Measurements from ENCODE around the gene EPS8L2. TPM values are rescaled to one million over a fixed set of nuclear protein-coding genes. Genes with fewer than 3 reads are reported as not detected.
"Not testable (repeated sequence)": the region's sequence is repeated elsewhere in the genome, so short reads cannot be mapped to it uniquely, and the experiment has no call there.

EPS8L2 gene
- total RNA-seq, 1 experiment from 2014 or later: 3.4 TPM

DNA sequence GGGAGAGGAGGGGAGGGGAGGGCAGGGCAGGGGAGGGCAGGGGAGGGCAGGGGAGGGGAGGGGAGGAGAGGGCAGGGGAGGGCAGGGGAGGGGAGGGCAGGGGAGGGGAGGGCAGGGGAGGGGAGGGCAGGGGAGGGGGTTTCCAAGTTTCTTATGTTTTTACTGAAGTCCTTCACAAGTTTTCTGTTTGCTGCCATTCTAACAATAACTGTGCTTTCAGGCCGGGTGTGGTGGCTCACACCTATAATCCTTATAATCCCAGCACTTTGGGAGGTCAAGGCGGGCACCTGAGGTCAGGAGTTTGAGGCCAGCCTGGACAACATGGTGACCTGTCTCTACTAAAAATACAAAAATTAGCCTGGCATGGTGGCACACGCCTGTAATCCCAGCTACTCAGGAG lies 15.8 kb upstream of the EPS8L2 start:
- DNase-seq (ENCODE audit: low read depth): not testable (repeated sequence)

DNA sequence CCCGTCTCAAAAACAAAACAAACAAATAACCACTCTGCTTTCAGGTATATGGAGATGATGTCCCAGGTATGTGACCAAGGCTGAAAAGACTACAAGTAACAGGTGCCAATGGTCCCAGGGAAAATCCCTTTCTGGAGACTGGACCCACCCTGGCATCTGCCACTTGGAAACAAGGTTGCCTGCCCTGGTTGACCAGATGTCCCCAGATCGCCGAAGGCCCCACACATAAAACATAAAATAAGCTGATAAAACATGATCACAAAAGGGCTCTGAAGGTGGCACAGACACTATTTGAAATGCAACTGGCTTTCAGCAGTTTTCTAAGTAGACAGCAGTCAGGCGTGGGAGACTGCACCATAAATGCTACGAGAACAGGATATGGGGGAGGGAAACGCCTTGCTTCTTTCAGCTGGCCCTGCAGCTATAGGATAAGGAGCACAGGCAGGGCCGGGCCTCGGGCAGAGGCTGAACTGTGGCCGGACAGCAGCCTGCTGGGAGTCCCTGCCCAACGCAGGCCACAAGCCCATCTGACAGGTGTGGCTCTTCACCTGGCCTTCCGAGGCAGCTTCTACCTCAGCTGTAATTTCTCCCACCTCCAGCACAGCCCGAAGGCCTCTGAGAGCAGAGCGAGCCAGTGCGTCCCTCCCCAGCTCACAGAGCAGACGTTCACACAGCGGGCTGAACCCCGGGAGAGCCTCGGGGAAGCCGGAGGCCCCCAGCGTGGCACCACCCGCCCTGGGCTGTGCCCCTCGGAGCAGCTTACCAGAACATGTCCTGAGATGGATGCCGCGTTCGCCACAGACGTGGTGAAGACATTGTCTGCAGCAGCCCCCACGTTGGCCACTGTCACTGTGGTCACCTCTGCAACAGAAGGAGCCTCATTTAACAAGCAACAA lies 15.0 kb upstream of the EPS8L2 start:
- DNase-seq (ENCODE audit: low read depth): no peak

DNA sequence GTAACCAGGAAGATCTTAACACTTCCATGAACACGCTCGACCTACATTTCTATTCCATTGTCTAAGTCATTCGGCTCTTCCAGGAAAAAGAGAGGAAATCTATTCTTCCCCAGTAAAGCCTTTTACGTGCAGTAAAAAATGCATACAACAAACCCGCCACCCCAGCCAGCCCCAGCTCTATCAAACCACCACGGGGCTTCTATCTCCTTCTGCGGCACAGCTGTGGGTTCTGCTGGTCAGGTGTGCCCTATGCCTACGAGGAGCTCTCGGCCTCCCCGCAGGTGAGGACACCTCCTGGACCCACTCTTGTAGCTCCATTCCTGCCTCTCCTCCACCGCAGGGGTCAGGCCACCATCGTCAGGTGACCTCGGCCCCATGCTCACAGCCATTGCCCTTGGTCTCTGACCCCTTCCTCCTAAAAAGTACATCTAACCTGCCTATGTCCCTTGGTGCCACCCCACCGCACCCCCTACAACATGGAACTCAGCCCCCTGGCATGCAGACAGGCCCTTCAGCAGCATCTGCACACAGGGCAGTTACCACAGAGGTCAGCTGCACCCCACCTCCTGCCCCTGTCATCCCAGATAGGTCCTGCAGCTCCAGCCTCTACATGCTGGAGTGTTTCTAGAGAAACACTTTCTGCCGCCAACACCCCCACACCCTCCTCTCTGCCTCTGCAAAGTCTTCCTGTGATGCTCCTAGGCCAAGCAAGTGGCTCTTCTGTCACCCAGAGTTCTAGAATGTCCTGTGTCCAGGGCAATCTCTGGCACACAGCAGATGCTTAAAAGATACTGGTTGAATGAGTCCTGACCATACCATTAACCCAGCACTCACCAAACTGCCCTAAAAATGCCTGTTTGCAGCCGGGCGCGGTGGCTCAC lies 14.1 kb upstream of the EPS8L2 start:
- DNase-seq (ENCODE audit: low read depth): no peak

DNA sequence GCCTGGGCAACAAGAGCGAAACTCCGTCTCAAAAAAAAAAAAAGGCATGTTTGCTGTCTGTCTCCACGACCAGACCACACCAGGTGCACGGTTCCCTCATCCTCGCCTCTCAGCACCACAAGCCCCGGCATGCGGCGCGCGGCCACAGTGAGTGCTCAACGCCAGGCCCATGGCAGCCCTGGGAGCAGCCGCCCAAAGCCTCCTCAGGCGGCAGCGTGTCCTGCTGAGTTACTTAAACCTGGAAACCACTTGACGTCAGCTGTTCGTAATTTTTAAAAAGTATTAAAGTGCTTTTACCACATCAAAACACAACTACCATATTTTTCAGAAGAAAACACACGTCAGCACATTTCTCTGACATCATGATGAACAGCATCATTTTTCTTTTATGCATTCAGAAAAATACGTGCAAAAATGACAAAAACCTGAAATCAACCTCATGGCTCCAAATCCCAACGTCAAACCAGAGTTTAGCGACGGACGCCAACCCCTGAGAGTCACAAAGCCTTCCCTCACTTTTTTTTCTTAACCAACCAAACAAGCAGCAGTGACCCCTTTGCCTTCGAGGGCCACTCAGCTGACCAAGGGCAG lies 13.1 kb upstream of the EPS8L2 start:
- no peak for DNase-seq (ENCODE audit: low read depth)

GRCh38 chr11:693415-693831 lies 12.6 kb upstream of the EPS8L2 start:
- DNase-seq (ENCODE audit: low read depth): no peak

DNA sequence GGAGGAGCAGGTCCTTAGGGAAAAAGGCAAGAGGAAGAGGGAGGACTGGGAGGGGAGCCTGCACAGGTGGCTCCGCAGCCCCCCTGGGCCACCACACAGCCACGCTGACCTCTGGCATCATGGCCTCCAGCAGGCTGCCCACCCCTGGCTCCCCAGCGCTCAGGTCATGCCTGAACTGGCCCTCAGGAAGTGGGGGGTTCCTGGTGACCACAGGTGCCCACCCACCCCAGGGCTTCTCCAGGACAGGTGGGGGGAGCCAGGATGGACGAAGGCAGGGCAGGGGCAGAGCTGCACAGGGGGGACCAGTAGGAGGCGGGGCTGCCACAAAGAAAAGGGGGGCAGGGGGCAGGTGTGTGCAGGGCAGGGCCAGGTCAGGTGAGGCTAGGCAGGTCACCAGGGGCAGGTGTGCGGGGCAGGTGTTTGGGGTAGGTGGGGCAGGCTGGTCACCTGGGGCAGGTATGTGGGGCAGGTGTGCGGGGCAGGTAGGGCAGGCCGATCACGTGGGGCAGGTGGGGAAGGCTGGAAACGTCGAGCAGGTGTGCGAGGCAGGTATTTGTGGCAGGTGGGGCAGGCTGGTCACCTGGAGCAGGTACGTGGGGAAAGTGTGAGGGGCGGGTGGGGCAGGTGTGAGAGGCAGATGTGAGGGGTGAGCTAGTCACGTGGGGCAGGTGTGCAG lies 12.0 kb upstream of the EPS8L2 start:
- no peak for DNase-seq (ENCODE audit: low read depth)

DNA sequence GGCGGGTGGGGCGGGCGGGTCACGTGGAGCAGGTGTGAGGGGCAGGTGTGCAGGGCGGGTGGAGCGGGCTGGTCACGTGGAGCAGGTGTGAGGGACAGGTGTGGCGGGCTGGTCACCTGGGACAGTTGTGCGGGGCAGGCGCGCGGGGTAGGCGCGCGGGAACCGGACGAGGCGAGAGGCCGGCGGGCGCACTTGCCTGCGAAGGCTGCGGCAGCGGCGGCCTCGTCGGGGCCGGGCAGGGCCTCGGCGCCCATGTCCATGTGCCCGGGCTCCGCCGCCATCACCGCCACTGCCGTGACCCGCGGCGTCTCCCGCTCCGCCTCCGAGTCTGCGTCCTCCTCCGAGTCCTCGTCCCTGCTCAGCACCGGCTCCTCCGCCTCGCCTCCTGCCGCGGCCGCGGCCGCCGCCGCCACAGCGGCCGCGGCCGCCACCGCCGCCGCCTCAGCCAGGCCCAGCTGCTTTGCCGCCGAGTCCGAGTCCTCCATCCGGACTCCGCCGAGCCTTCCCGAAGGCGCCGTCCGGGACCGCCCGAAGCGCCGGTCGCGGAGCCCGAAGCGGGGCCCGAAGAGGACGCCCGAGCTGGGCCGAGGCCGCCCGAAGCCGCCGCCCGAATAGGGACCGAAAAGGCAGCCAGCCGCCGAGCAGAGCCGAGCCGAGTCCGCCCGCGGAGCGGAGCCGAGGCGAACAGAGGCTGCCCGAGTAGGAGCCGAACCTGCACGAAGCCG lies 11.3 kb upstream of the EPS8L2 start, which contains the start of gene DEAF1:
Gene DEAF1, minus strand, starts transcription at position 660 of the 725 bp plus-strand sequence. Its CDS starts 175 bp downstream, at position 485.
- peak; percentile 90 for DNase-seq (ENCODE audit: low read depth)

GRCh38 chr11:695288-695537 lies 10.8 kb upstream of the EPS8L2 start:
- no peak for DNase-seq (ENCODE audit: low read depth)

GRCh38 chr11:695538-696248 lies 10.3 kb upstream of the EPS8L2 start, which contains the start of gene TMEM80:
Gene TMEM80, plus strand, starts transcription at chr11:695816. Its CDS starts 12 bp downstream, at chr11:695828.
- DNase-seq (ENCODE audit: low read depth): peak; percentile 93

DNA sequence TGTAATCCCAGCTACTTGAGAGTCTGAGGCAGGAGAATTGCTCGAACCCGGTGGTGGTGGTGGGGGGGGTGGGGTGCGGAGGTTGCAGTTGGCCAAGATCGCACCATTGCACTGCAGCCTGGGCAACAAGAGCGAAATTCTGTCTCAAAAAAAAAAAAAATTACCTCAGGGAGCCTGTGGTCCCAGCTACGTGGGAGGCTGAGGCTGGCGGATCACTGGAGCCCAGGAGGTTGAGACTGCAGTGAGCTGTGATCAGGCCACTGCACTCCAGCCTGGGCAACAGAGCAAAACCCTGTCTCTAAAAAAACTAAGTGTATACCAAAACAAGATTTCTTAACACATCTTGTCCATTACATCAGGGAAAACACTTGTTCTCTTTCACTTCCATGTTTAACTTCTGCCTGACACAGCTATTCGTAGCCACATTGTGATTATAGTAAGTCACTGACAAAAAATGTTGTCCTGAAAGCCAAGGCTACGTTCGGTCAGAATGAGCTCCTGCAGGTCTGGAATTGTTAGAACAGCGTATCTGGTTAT lies 9.0 kb upstream of the EPS8L2 start:
- DNase-seq (ENCODE audit: low read depth): no peak

DNA sequence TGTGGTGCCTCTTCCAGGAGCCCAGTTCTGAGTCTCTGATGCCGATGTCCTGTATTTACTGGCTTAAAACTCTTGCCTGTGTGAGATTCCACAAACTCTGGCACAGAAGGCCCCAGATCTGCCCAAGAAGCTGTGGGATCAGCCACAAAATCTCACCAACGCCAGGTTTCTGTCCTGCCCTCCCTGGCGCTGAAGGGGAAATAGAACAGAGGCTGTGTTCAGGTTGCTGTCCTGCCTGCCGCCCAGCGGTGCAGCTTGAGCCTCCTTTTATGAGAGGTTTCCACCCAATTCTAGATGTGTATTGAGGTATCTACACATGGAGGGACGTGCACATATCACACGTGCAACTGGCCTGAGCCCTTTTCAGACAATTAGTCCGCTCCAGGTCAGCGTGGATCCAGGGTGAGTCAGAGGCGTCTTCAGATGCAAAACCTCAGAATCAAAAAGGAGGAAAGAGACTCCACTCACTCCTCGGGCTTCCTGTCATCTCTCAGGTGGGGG lies 8.2 kb upstream of the EPS8L2 start:
- DNase-seq (ENCODE audit: low read depth): peak; percentile 57

DNA sequence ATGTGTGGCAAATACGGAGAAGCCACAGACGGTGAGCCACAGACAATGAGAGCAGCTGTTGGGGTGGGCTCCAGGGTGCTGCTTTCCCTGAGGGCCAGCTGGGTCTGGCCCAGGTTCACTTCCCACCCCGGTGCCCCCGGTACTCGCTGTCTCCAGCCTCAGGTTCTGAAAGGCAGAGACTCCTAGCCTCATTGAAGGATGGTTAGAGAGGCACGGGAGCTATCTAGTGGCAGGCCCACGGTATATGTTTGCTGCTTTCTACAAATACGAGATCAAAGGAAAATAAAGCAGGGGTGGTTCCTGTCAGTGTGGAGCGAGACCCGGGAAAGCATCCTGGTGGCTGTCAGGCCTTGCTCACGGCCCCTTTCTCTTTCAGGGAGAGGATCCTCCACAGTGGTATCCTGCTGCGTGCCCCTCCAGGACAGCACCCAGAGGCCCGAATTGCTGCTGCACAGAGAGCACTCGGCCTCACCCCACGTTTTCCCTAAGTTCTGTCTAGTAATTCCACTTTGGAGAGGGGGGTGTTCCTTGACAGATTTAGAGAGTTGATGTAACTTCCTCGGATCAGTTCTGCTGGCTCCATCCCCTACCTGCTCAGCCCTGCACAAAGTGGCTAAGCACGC lies 7.4 kb upstream of the EPS8L2 start:
- DNase-seq (ENCODE audit: low read depth): no peak

DNA sequence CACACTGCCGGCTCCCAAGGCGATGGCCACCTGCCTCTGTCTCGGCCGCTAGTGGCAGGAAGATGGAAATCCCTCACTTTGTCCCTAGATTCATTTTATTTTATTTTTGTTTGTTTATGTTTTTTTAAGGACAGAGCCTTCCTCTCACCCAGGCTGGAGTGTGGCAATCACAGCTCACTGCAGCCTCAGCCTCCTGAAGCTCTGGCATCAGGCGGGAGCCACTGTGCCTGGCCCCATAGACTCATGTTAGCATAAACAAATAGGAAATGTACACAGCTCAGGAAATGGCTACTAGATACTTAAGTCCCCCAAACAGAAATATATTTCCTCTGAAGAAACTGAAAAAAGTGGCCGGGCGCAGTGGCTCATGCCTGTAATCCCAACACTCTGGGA lies 6.9 kb upstream of the EPS8L2 start:
- no peak for DNase-seq (ENCODE audit: low read depth)

DNA sequence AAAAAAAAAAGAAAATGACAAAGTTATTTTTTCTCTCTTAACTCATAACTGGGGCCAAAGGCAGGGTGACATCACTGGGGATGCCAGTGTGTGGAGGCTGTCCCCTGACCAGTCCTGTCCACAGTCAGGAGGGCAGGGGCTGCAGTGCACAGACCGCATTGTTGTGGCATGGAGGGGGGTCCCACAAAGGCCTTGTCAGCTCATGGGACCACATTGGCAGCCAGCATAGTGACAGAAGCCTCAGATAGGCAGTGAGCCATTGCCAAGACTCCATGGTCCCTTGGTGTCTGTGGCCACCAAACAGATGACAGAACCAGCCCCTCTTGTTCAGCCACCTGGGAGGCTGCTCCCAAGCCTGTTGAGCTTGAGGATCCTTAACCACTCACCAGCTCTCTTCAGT lies 6.3 kb upstream of the EPS8L2 start:
- DNase-seq (ENCODE audit: low read depth): no peak

DNA sequence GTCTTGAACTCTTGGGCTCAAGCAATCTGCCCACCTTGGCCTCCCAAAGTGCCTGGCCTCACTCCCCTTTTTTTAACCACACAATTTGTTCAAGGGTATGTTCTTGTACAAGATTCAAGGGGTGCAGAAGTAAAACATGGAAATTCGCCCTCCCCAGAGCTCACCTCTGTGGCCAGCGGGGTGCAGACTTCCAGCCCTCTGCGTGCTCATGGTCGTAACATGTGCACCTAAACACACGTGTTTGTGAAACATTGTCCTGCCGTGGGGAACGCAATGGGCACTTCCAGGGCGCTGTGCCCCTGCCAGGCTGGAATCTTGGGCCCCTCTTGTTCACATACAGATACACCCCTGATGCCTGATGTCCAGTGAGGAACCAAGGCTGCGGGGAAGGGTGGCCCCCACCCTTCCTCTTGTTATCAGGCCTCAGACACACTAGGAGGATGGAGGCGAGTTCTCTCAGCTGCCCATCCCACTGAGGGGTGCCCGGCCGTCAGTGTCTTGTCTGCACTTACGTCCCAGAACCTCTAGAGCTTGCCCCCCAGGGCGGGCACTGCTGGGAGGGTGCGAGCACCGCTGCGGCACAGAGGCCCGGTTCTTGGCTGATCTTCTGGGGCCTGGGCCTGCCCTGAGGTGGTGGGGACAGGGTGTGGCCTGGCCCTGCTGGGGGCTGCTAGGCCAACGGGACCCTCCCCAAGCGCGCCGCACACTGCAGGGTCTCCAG lies 4.1 kb upstream of the EPS8L2 start:
- no peak for DNase-seq (ENCODE audit: low read depth)

GRCh38 chr11:702462-703461 lies 3.3 kb upstream of the EPS8L2 start:
- no peak for DNase-seq (ENCODE audit: low read depth)

- DNase-seq (ENCODE audit: low read depth): no peak
Observed at GRCh38 chr11:703506-703905, 2.5 kb upstream of the EPS8L2 start.

Measured in RPMI7951 (cell line).